Endothelial cell of umbilical vein (primary cell): Measurements from ENCODE around the gene ENGASE. TPM values are rescaled to one million over a fixed set of nuclear protein-coding genes. Genes with fewer than 3 reads are reported as not detected.
A peak's percentile ranks its signal among the peaks of the same experiment; 100 is the strongest.

Experiments used
- BruUV-seq: library from RNA; stranded (reverse); fragments of 400-500 nt; replicated peaks from 2 replicates; lab custom pipeline; 2021; lab: Mats Ljungman, UMichigan
- CTCF ChIA-PET: fragments of 300-600, 350-600 bp; sonication (Branson Sonifier 250); formaldehyde crosslinking; loops from one replicate; lab custom pipeline; 2021; ENCODE audit warnings: antibody characterized with exemption, inconsistent platforms; lab: Charles Lee
- POLR2A ChIA-PET: fragments of 300-600, 350-600 bp; sonication (Branson Sonifier 250); formaldehyde crosslinking; loops from one replicate; lab custom pipeline; 2021; ENCODE audit warnings: antibody characterized with exemption, inconsistent platforms; lab: Charles Lee
- DNase-seq: peaks from one replicate; pipeline ENCODE4 v3.0.0-alpha.2; 2011; ENCODE audit warnings: low read depth, low spot score
- FAIRE-seq: peaks from 2 replicates; lab custom pipeline; 2011; peaks lifted over from hg19 to GRCh38; lab: Jason Lieb, UNC
- H2AFZ ChIP-seq: 2 replicates; pipeline ENCODE4 v1.6.0; 2012; ENCODE audit warnings: low read depth, low read length, control low read depth, inconsistent platforms
- H3K27ac ChIP-seq: 2 replicates; pipeline ENCODE4 v1.5.1; 2011; ENCODE audit warnings: low read depth, mild to moderate bottlenecking, control low read depth, low read length, moderate library complexity; ENCODE audit not compliant: insufficient read depth
- H3K27me3 ChIP-seq, 2 experiments: 2 replicates each; pipeline versions ENCODE4 v1.6.0 to v1.6.1; 2011; ENCODE audit warnings: low read length in 2 of 2, mixed read lengths in 1 of 2; ENCODE audit not compliant: control insufficient read depth in 2 of 2, insufficient read depth in 2 of 2
- H3K36me3 ChIP-seq, 2 experiments: 2 replicates in 1 of 2; 3 replicates in 1 of 2; pipeline ENCODE4 v1.5.1; 2011; ENCODE audit warnings: low read length in 2 of 2, mild to moderate bottlenecking in 1 of 2, moderate library complexity in 1 of 2; ENCODE audit not compliant: control insufficient read depth in 2 of 2, insufficient read depth in 2 of 2; ENCODE audit errors: extremely low read depth in 1 of 2
- H3K4me1 ChIP-seq: 3 replicates; pipeline ENCODE4 v1.5.1; 2011; ENCODE audit warnings: mild to moderate bottlenecking, low read length; ENCODE audit not compliant: control insufficient read depth, insufficient read depth; ENCODE audit errors: extremely low read depth
- H3K4me2 ChIP-seq: 2 replicates; pipeline ENCODE4 v1.6.1; 2011; ENCODE audit warnings: low read length, control low read depth, mixed read lengths; ENCODE audit not compliant: insufficient read depth
- H3K4me3 ChIP-seq, 3 experiments: fragments of 200-600 bp in 1 of 3; sonication (generic), shearing (Covaris generic) in 1 of 3; replicated peaks in 1 of 3; 2 replicates each; pipeline ENCODE4 v1.5.1; 2011 to 2016; ENCODE audit warnings: control low read depth in 3 of 3, low read length in 3 of 3, mild to moderate bottlenecking in 2 of 3, inconsistent platforms in 1 of 3, low read depth in 1 of 3, moderate library complexity in 1 of 3; ENCODE audit not compliant: insufficient read depth in 1 of 3
- H3K79me2 ChIP-seq: 2 replicates; pipeline ENCODE4 v1.6.0; 2012; ENCODE audit warnings: low read length, inconsistent platforms; ENCODE audit not compliant: control insufficient read depth, insufficient read depth
- H3K9ac ChIP-seq: replicated peaks from 2 replicates; pipeline ENCODE3; 2011; ENCODE audit warnings: low read length, control low read depth; ENCODE audit not compliant: insufficient read depth; ENCODE audit errors: extremely low read depth
- H3K9me1 ChIP-seq: replicated peaks from 3 replicates; pipeline ENCODE4 v1.6.0; 2011; ENCODE audit warnings: mild to moderate bottlenecking, low read length; ENCODE audit not compliant: control insufficient read depth, insufficient read depth; ENCODE audit errors: extremely low read depth
- H3K9me3 ChIP-seq: replicated peaks from 2 replicates; pipeline ENCODE4 v1.5.1; 2012; ENCODE audit warnings: low read length, inconsistent platforms; ENCODE audit not compliant: control insufficient read depth, insufficient read depth
- H4K20me1 ChIP-seq: replicated peaks from 2 replicates; pipeline ENCODE3; 2011; ENCODE audit warnings: mild to moderate bottlenecking, low read length; ENCODE audit not compliant: control insufficient read depth, insufficient read depth; ENCODE audit errors: extremely low read depth
- EZH2 ChIP-seq: IDR thresholded peaks from 2 replicates; pipeline ENCODE4 v1.6.1; 2012; ENCODE audit warnings: borderline replicate concordance, low read depth, mild to moderate bottlenecking, moderate library complexity, low read length, inconsistent platforms; ENCODE audit not compliant: severe bottlenecking
- FOS ChIP-seq: IDR thresholded peaks from 2 replicates; pipeline ENCODE4 v1.6.1; 2011; ENCODE audit warnings: mild to moderate bottlenecking, low read length, moderate library complexity, borderline replicate concordance; ENCODE audit not compliant: insufficient read depth
- JUN ChIP-seq: IDR thresholded peaks from 2 replicates; pipeline ENCODE4 v1.6.1; 2011; ENCODE audit warnings: borderline replicate concordance, low read depth; ENCODE audit not compliant: insufficient read length, insufficient read depth
- MYC ChIP-seq: IDR thresholded peaks from one replicate; pipeline ENCODE4 v1.6.1; 2011; ENCODE audit warnings: mild to moderate bottlenecking, low read depth, low read length
- POLR2A ChIP-seq: IDR thresholded peaks from 2 replicates; pipeline ENCODE4 v1.6.1; 2012; ENCODE audit warnings: low read depth, mild to moderate bottlenecking, control low read depth, low read length
- POLR2AphosphoS5 ChIP-seq: IDR thresholded peaks from 2 replicates; pipeline ENCODE4 v1.6.1; 2012; ENCODE audit warnings: low read depth, mild to moderate bottlenecking, control low read depth, low read length, moderate library complexity; ENCODE audit not compliant: insufficient read depth
- dilution Hi-C: fragments of 300-500 bp; cut with MboI; formaldehyde crosslinking; loops from one replicate; pipeline ENCODE4 v1.15.0; 2019; ENCODE audit warnings: low sequenced_read_pairs; ENCODE audit not compliant: extremely low pct_ligation_motif_present
- intact Hi-C: fragments of 100-400 bp; cut with micrococcal nuclease; formaldehyde crosslinking; loops from one replicate; pipeline ENCODE4 v1.10.0; 2022
- polyA plus RNA-seq, 4 experiments: library from polyadenylated mRNA; depleted of rRNA in 3 of 4; stranded (reverse) in 3 of 4; unstranded in 1 of 4; fragments of >200 nt; gene quantifications; 2 replicates each; pipeline versions ENCODE4 v1.2.1 to v1.2.3, GENCODE V29; 2011 to 2012; ENCODE audit warnings: missing spikeins in 1 of 4
- total RNA-seq: library from RNA; stranded (reverse); gene quantifications from 2 replicates; pipeline ENCODE4 v1.2.3, GENCODE V29; 2021
- TF ChIP-seq, protein P1 (sequence below), 2 donors: IDR thresholded peaks; 1 replicate in 1 of 2; 2 replicates in 1 of 2; pipeline ENCODE4 v1.5.1; 2011; ENCODE audit warnings: low read length in 2 of 2, mild to moderate bottlenecking in 2 of 2, moderate library complexity in 2 of 2, control low read depth in 1 of 2, inconsistent platforms in 1 of 2, low read depth in 1 of 2; ENCODE audit not compliant: insufficient read depth in 1 of 2; ENCODE audit errors: extremely low read depth in 1 of 2

ENGASE gene
- total and polyA plus RNA-seq, 2 donors (not counting 3 experiments of a cell fraction or from before 2014, with no cell fraction given), result 13.7 to 20.8 TPM

DNA sequence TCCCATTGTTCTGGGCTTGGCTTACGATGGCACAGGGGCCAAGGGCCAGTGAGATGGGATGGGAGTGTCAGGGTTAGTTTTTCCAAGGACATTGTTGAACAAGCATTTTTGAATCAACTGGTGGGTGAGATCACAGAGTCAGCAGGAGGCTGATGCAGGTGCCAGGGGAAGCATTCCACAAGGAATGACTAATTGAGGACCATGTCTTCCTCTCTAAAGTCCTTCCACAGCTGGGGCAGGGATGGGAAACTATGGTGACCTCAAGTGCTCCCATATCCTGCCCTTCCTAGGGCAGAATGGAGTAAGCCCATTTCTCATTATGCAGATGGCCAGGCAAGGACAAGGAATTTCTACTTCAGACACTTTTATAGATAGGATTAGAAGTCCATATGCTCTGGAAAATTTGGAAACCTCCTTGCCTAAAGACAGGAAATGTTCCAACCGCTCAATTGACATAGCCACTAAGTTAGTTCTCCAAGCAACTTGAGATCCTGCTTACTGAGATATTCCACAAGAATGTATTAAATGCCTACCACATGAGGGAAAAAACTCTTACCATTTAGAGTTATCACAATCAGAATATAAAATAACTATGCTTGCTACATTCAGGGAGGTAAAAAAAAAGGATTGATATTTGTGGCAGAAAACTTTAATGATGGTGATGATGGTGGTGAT, 21.2 kb upstream of the ENGASE start:
- ChIA-PET CTCF (interaction anchor here (1.1 to 1.4 kb wide), 3 partner anchors 8 to 338 kb away, joined by 3 to 6 read pairs (median 4); no protein-coding TSS in a partner anchor), POLR2A (no interaction called here)
- no peaks in the 10 kb centered on the region for H3K79me2 ChIP-seq
- H2AFZ ChIP-seq, result no peak overlapping the region
- DNase-seq, result no peak
- no peak overlapping the region for H3K4me3 ChIP-seq
- H3K36me3 ChIP-seq, result no peaks in the 10 kb centered on the region
- H3K27ac ChIP-seq, result no peak overlapping the region
- BruUV-seq, result no TSS peak
- no peak for TF ChIP-seq POLR2AphosphoS5
- TF ChIP-seq FOS, result peak; percentile 18
- TF ChIP-seq JUN, result peak; percentile 32
- H3K9ac ChIP-seq, result no peak overlapping the region
- dilution Hi-C loops, result no loop called here
- no peaks in the 10 kb centered on the region for H4K20me1 ChIP-seq
- H3K4me1 ChIP-seq, result peaks cover 5% of the 10 kb centered on the region
- no peak overlapping the region for H3K4me2 ChIP-seq
- peaks cover 0 to 4% of the 10 kb centered on the region in 2 experiments for H3K27me3 ChIP-seq
- no peak for FAIRE-seq
- intact Hi-C loops, result loop anchor here (2.0 kb wide), 1 partner anchor 21 kb away; the partner anchor contains the start of gene ENGASE
- H3K9me3 ChIP-seq, result no peaks in the 10 kb centered on the region
- no peaks in the 10 kb centered on the region for H3K9me1 ChIP-seq

DNA sequence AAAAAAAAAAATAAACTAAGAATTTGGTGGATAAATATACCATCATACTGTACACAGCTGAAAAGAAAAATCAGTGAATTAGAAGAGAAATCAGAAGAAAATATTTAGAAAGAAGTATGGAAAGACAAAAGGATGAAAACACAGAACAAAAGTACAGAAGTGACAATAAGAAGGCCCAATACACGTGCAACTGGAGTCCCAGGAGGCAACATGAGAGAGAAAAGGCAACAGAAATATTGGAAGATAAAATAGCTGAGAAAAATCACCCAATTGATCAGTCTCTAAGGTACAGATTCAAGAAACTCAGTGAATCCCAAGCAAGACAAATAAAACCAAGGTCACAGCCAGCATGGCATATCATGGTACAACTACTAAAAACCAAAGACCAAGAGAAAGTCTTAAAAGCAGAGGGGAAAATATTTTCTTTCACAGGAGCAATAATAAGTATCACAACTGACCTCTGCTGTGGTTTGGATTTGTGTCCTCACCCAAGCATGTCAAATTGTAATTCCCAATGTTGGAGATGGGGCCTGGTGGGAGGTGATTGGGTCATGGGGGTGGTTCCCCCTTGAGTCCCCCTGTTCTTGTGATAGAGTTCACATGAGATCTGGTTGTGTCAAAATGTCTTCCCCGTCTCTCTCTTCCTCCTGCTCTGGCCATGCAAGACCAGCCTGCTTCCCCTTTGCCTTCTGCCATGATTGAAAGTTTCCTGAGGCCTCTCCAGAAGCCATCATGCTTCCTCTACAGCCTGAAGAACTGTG, 20.2 kb upstream of the ENGASE start:
- CTCF ChIA-PET, result interaction anchor here (1.1 to 1.2 kb wide), 2 partner anchors 9 to 12 kb away, joined by 3 to 6 read pairs; no protein-coding TSS in a partner anchor
- Histone ChIP-seq H3K9me3 (no peaks in the 10 kb centered on the region), H3K27ac (no peak overlapping the region), H2AFZ (no peak overlapping the region), H3K36me3 (no peaks in the 10 kb centered on the region), H3K9me1 (no peaks in the 10 kb centered on the region), H3K4me3 (no peak overlapping the region), H3K27me3 (peaks cover 0 to 4% of the 10 kb centered on the region in 2 experiments), H4K20me1 (no peaks in the 10 kb centered on the region), H3K79me2 (no peaks in the 10 kb centered on the region), H3K4me1 (peaks cover 5% of the 10 kb centered on the region), H3K4me2 (no peak overlapping the region), H3K9ac (no peak overlapping the region)
- DNase-seq (no peak), FAIRE-seq (no peak)
- dilution Hi-C loops, result no loop called here
- intact Hi-C loops, result no loop called here
- TF ChIP-seq POLR2A (no peak), FOS (no peak), MYC (no peak), EZH2 (no peak)
- TF ChIP-seq, protein P1, sequence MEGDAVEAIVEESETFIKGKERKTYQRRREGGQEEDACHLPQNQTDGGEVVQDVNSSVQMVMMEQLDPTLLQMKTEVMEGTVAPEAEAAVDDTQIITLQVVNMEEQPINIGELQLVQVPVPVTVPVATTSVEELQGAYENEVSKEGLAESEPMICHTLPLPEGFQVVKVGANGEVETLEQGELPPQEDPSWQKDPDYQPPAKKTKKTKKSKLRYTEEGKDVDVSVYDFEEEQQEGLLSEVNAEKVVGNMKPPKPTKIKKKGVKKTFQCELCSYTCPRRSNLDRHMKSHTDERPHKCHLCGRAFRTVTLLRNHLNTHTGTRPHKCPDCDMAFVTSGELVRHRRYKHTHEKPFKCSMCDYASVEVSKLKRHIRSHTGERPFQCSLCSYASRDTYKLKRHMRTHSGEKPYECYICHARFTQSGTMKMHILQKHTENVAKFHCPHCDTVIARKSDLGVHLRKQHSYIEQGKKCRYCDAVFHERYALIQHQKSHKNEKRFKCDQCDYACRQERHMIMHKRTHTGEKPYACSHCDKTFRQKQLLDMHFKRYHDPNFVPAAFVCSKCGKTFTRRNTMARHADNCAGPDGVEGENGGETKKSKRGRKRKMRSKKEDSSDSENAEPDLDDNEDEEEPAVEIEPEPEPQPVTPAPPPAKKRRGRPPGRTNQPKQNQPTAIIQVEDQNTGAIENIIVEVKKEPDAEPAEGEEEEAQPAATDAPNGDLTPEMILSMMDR (IDR thresholded peaks at IDR 0.05; ENCODE audit: extremely low read depth in 1 of 2, insufficient read depth in 1 of 2, low read depth in 1 of 2, low read length in 2 of 2), result no peak
- POLR2A ChIA-PET, result no interaction called here
- no TSS peak for BruUV-seq
